RWPE1 (cell line): ENCODE data around the gene TAC3.

Experiments used
- CTCF ChIA-PET: fragments of 350-600 bp; sonication (Branson Sonifier 250); formaldehyde crosslinking; extraction: SDS; loops from one replicate; lab custom pipeline; 2021; lab: Yijun Ruan, JAX
- POLR2A ChIA-PET: fragments of 400-600 bp; formaldehyde crosslinking; extraction: SDS; loops from one replicate; lab custom pipeline; 2020; ENCODE audit warnings: antibody characterized with exemption; ENCODE audit not compliant: low non-redundant PET; lab: Yijun Ruan, JAX
- DNase-seq: peaks from one replicate; pipeline ENCODE4 v3.0.0; 2012; ENCODE audit warnings: low spot score
- H3K27ac ChIP-seq: fragments of 450-650 bp; 2 replicates; pipeline ENCODE4 v1.5.1; 2017
- TF ChIP-seq, protein P1 (sequence below): fragments of 450-650 bp; conservative IDR thresholded peaks from 2 replicates; pipeline ENCODE4 v1.5.1; 2017; ENCODE audit warnings: low read depth, mild to moderate bottlenecking

The TAC3 gene

GRCh38 chr12:56995201-56995929 is 21.0 kb downstream of the TAC3 start:
- H3K27ac ChIP-seq: no peak overlapping the region
- POLR2A ChIA-PET: no interaction called here
- CTCF ChIA-PET: interaction anchor here (0.5 to 1.5 kb wide), 3 partner anchors 19 to 155 kb away, joined by 3 to 4 read pairs (median 4); no protein-coding TSS in a partner anchor
- DNase-seq: no peak
- TF ChIP-seq, protein P1, sequence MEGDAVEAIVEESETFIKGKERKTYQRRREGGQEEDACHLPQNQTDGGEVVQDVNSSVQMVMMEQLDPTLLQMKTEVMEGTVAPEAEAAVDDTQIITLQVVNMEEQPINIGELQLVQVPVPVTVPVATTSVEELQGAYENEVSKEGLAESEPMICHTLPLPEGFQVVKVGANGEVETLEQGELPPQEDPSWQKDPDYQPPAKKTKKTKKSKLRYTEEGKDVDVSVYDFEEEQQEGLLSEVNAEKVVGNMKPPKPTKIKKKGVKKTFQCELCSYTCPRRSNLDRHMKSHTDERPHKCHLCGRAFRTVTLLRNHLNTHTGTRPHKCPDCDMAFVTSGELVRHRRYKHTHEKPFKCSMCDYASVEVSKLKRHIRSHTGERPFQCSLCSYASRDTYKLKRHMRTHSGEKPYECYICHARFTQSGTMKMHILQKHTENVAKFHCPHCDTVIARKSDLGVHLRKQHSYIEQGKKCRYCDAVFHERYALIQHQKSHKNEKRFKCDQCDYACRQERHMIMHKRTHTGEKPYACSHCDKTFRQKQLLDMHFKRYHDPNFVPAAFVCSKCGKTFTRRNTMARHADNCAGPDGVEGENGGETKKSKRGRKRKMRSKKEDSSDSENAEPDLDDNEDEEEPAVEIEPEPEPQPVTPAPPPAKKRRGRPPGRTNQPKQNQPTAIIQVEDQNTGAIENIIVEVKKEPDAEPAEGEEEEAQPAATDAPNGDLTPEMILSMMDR: no peak

GRCh38 chr12:56994231-56994746 is 22.0 kb downstream of the TAC3 start:
- CTCF ChIA-PET: interaction anchor here (1.2 to 1.5 kb wide), 2 partner anchors 118 to 154 kb away, joined by 3 to 4 read pairs; no protein-coding TSS in a partner anchor
- H3K27ac ChIP-seq: no peak overlapping the region
- TF ChIP-seq, protein P1: no peak
- no peak for DNase-seq
- POLR2A ChIA-PET: no interaction called here

DNA sequence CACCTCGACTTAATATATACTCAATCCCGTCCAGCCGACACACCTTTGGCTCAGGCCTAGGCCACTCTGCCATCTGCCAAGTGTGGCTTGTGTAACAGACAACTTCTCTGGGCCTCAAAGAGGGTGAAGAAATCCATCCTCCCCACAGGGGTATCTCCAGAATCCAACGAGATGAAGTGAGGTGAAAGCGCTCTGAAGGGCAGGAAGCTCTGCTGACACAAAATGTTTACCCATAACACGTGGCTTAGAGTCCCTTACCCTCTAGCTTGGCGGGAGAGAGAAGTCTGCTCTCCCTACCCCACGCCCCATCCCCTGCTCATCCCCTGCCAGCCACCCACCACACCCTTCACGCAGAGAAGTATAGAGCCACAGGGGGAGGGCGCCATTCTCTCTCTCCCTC is 23.0 kb downstream of the TAC3 start:
- ChIA-PET POLR2A (no interaction called here), CTCF (interaction anchor here (0.5 to 1.0 kb wide), 3 partner anchors 12 to 134 kb away, joined by 3 to 5 read pairs (median 4); no protein-coding TSS in a partner anchor)
- TF ChIP-seq, protein P1: no peak
- DNase-seq: no peak
- no peak overlapping the region for H3K27ac ChIP-seq

DNA sequence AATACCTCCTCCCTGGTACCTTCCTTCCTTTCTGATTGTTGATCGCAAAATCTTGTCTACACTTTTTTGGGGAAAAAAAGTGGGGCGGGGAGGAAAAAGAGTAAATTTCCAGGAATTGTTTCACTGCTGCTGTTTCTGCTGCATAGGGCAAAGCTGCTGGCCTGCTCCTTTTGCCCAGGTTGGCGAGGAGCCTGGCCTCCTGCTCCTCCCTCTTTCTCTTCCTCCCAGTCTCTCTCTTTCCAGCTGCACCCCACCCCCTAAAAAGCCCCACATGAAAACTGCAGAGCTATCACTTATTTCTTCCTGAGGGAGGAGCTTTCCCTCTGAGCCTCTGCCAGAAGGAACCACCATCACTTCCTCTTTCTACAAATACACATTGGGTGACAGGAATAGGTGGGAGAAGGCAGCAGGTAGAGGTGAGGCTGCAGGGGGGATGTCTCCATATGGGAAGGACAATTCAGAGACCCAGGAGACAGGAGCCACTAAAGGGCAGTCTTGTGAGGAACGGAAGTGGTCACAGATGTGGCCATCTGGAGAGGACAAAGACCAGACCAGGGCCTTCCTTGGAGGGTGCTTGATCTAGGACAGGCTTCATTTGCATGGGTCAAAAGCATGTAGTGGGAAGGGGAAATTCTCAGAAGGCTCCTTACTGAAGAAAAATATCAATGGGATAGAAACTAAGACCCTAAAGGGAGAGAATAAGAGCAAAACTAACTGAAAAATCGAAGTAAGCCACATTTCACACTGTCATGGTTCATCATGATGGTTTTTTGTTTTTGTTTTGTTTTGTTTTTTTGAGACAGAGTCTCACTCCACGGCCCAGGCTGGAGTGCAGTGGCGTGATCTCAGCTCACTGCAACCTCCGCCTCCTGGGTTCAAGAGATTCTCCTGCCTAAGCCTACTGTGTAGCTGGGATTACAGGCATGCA is 24.7 kb downstream of the TAC3 start:
- no peak overlapping the region for H3K27ac ChIP-seq
- TF ChIP-seq, protein P1: no peak
- DNase-seq: no peak
- ChIA-PET POLR2A (no interaction called here), CTCF (no interaction called here)

DNA sequence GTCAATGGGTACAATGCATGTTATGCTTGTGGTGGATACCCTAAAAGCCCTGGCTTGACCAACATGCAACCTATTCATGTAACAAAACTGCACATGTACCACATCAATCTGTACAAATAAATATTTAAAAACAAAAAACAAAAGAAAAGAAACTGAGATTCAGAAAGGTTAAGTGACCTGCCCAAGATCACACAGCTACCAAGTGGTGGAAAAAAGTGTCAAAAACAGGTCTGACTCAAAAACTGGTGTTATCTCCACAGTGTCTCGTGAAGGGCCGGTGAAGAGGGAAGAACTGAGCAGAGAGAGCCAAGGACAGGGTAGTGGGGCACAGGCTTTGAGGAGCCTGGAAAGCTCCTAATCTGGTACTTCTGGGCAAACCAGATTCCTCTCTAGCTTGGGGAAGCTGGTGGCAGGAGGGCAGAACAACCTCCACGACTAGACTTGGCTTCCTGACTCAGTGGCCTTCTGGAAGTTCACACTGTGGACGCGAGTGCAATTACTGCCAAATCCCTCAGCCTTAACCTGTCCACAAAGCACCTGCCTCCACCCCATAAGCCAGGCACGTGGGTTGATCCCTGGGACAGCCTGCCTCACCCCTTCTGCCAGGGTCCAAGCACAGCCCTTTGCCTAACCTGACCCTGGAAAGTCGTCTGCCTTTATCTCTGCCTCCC is 25.5 kb downstream of the TAC3 start:
- no peak overlapping the region for H3K27ac ChIP-seq
- DNase-seq: no peak
- ChIA-PET CTCF (no interaction called here), POLR2A (no interaction called here)
- TF ChIP-seq, protein P1: no peak
